ENCODE data around the gene NUDT3. TPM values are rescaled to one million over a fixed set of nuclear protein-coding genes. Genes with fewer than 3 reads are reported as not detected.

The NUDT3 gene
- polyA plus RNA-seq, 3 donors, result 13.9 to 16.1 (median 15.6) TPM

- DNase-seq (ENCODE audit: low read depth in 3 of 3, low spot score in 2 of 3), result no peak
These were observed 92.1 kb downstream of the NUDT3 start for GRCh38 chr6:34300332-34300751.

DNA sequence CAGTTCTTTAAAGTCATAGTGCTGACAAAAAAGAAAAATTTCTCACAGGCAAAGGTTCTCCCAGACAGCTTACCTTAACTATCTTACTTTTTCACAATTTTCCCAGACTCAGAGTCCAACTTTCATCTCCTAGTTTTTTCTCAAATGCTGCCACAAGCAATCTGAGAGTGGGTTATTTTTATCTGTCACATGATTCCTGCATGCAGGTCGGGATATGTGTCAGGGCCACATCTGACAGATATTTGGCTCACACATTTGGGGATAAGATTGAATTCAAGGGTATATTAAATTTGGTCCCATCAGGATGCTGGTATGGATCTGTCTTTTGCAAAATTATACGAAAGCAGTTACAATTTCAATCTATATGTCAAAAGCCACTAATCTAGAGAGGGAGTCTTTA is 93.5 kb downstream of the NUDT3 start:
- DNase-seq (ENCODE audit: low read depth in 3 of 3, low spot score in 2 of 3), result no peak

- DNase-seq (ENCODE audit: low read depth in 3 of 3, low spot score in 2 of 3), result no peak
These were observed 96.7 kb downstream of the NUDT3 start for GRCh38 chr6:34295721-34296120.

DNA sequence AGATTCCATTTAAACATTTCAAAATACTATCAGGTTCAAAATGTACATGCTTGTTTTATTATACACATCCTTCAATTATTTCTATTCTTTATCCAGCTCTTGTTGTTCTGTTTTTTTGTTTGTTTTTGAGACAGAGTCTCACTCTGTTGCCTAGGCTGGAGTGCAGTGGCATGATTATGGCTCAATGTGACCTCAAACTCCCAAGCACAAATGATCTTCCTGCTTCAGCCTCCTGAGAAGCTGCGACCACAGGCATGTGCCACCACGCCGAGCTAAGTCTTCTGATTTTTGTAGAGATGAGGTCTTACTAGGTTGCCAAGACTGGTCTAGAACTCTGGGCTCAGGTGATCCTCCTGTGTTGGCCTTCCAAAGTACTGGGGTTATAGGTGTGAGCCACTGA is 99.5 kb downstream of the NUDT3 start:
- no peak for DNase-seq (ENCODE audit: low read depth in 3 of 3, low spot score in 2 of 3)

DNA sequence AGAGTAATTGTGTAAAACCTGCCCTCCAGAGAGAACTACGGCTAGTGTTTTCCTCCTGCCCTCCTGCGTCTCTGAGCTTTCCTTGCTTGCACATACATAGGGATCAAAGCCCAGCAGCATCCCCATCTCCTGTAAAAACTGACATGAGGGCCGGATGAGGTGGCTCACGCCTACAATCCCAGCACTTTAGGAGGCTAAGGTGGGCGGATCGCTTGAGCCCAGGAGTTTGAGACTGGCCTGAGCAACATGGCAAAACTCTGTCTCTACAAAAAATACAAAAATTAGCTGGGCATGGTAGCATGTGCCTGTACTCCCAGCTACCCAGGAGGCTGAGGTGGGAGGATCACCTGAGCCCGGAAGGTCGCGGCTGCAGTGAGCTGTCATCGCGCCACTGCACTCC is 103.3 kb downstream of the NUDT3 start:
- no peak for DNase-seq (ENCODE audit: low read depth in 3 of 3, low spot score in 2 of 3)

- no peak for DNase-seq (ENCODE audit: low read depth in 3 of 3, low spot score in 2 of 3)
These were observed 103.9 kb downstream of the NUDT3 start for GRCh38 chr6:34288581-34288980.

DNA sequence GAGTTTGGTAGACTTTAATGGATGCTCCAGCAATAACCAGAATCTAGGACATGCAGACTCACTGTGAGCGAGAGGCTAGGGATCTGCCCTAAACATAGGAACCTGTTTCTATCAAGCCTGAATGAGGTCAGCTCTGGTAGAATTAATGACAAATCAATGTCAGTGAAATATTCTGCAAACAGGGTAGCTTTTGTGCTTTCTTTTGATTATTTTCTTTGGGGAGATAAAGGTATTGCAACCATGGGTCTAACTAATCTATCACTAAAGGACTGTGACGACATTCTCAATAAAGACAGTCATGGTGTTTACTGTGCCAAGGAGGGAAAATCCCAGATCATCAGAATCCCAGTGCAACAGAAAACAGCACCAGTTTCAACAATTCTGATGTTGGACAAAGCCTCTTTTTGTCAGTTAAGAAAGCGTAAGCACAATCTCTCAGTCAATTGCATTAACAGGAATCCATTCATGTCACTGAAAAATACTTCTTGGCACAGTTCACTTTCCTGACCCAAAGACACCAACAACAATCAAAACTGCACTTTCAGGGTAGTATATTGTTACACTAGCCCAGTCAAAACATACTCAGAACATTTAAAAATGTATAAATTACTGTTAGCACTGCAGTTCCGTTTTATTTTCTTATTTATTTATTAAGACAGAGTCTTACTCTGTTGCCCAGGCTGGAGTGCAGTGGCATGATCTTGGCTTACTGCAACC is 106.9 kb downstream of the NUDT3 start:
- DNase-seq (ENCODE audit: low read depth in 3 of 3, low spot score in 2 of 3), result no peak

GRCh38 chr6:34284563-34285447 is 107.7 kb downstream of the NUDT3 start:
- no peak for DNase-seq (ENCODE audit: low read depth in 3 of 3, low spot score in 2 of 3)

- no peak for DNase-seq (ENCODE audit: low read depth in 3 of 3, low spot score in 2 of 3)
These were observed 110.7 kb downstream of the NUDT3 start for GRCh38 chr6:34281702-34282334.

DNA sequence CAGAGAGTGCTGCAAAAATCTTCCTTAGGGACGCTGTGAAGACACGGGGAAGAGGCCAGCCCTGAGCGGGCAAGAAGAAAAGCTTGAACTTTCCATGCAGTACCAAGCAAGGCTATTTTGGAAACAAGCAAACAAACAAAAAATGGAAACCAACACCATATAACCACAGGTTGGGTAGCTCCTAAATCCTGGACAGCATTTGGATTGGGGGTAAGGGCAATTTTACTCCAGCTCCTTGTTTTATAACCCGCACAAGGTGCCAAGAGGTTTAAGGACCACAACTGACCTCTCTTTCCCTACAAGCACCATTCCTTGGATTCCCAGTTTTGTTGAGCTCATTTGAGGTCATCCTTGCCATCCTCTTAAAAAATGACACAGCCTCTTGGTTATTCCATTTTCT is 112.3 kb downstream of the NUDT3 start:
- no peak for DNase-seq (ENCODE audit: low read depth in 3 of 3, low spot score in 2 of 3)

GRCh38 chr6:34278833-34279232 is 113.6 kb downstream of the NUDT3 start:
- no peak for DNase-seq (ENCODE audit: low read depth in 3 of 3, low spot score in 2 of 3)

DNA sequence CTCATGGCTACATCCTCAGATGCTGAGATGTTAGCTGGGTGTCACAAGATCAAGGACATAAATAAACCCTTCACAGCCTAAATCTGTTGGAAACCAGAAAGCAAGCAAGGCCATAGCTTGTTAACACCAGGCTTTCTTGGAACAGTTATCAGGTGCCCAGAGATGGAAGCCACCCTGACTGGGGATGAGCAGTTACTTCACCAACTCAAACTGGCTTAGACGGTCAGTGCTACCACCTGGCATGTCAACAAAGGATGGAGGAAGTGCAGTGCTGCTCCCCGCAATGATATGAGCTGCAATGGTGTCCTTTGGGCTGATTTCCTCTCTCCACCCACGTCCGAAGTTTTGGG is 114.7 kb downstream of the NUDT3 start:
- no peak for DNase-seq (ENCODE audit: low read depth in 3 of 3, low spot score in 2 of 3)

GRCh38 chr6:34276881-34277762 is 115.3 kb downstream of the NUDT3 start:
- peak in 1 of 3 donors; percentile 7 for DNase-seq (ENCODE audit: low read depth in 3 of 3, low spot score in 2 of 3)

GRCh38 chr6:34276191-34276590 is 116.3 kb downstream of the NUDT3 start:
- no peak for DNase-seq (ENCODE audit: low read depth in 3 of 3, low spot score in 2 of 3)

DNA sequence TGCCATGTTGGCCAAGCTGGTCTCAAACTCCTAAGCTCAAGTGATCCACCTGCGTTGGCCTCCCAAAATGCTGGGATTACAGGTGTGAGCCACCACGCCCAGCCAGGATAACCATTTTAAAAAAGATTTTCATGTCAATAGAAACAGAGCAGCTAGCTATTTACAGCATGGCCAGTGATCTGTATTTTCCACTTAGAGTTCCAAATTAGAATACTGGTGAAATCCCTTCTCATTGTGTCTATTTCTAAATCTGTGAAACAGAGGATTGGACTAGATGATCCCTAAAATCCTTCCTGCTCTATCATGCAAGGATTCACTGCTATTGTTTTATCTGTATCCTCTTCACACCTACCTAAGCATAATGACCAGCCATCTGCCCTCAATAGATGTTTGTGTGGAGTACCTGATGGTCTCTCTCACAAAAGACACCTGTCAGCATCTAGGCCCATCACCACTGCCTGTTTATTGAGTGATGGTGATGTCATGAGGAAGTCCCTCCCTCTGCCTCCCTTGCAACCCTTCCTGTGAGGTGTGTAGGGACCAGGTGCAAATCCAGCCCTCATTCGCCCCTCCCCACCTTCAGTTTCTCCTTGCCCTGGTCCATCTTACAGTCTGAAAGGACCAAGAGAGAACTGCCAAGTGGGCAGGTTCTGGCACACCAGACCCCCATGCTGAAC is 117.2 kb downstream of the NUDT3 start:
- no peak for DNase-seq (ENCODE audit: low read depth in 3 of 3, low spot score in 2 of 3)

DNA sequence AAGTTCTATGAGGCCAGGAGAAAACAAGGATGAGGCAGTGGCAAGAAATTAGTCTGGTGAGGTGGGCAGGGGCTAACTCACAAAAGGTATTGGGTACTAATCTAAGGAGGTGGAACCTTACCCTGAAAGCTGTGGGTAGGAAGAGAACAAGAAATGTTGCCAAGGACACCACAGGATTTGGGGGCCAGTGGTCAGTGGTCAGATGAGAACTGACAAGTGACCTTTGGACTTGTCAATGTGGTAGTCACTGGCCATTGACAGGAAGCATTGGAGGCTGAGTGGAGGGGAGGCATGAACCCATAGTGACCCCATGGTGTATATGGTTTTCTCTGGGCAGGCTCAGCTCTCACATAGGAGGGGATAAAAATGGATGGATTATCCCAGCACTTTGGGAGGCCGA is 118.3 kb downstream of the NUDT3 start:
- DNase-seq (ENCODE audit: low read depth in 3 of 3, low spot score in 2 of 3), result no peak

- no peak for DNase-seq (ENCODE audit: low read depth in 3 of 3, low spot score in 2 of 3)
These were observed 119.1 kb downstream of the NUDT3 start for GRCh38 chr6:34273242-34273805.

DNA sequence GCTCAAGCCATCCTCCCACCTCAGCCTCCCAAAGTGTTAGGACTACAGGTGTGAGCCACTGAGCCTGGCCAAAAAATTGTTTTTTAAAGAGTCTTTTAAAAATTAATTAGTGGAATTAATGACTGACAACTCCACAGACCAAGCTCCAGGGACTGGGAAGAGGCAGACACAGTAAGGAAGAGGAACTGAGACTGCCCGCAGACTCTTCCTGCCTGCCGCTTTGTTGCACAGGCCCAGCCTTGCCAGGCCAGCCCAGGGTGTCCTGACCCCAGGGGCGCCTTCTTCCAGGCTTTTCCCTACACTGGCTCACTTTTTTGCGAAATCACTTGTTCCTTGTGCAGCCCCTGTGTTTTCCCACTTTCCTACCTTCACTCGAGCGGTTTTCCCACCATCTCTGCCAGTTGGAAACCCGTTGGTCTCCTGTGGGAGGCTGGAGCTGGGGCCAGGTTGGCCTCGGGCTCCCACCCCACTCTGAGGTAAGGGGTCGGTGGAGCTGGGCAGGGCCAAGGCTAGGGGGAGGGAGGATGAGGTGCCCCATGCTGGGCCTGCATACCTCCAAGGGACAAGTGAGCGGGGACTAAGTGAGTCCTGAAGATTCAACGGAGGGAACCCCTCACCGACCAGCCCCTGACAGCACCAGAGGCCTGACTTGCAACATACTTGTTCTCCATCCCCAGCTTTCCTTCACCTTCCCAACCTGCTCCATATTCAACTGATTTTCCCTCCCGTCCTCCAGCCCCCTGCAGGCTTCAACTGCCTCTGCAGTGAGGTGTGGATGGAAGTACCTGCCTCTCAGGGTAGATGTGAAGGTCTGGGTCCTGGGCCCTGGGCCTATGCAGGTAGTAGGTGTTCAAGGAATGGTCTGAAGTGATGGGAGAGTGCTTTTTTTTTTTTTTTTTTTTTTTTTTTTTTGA is 120.2 kb downstream of the NUDT3 start:
- no peak for DNase-seq (ENCODE audit: low read depth in 3 of 3, low spot score in 2 of 3)

All from right renal cortex interstitium (tissue), 3 donors.